Endothelial cell of umbilical vein (primary cell): Measurements from ENCODE around the gene RBKS. TPM values are rescaled to one million over a fixed set of nuclear protein-coding genes. Genes with fewer than 3 reads are reported as not detected.

Source experiments
- BruUV-seq: library from RNA; stranded (reverse); fragments of 400-500 nt; replicated peaks from 2 replicates; lab custom pipeline; 2021; lab: Mats Ljungman, UMichigan
- CTCF ChIA-PET: fragments of 300-600, 350-600 bp; sonication (Branson Sonifier 250); formaldehyde crosslinking; loops from one replicate; lab custom pipeline; 2021; ENCODE audit warnings: antibody characterized with exemption, inconsistent platforms; lab: Charles Lee
- POLR2A ChIA-PET: fragments of 300-600, 350-600 bp; sonication (Branson Sonifier 250); formaldehyde crosslinking; loops from one replicate; lab custom pipeline; 2021; ENCODE audit warnings: antibody characterized with exemption, inconsistent platforms; lab: Charles Lee
- DNase-seq: peaks from one replicate; pipeline ENCODE4 v3.0.0-alpha.2; 2011; ENCODE audit warnings: low read depth, low spot score
- FAIRE-seq: peaks from 2 replicates; lab custom pipeline; 2011; peaks lifted over from hg19 to GRCh38; lab: Jason Lieb, UNC
- H2AFZ ChIP-seq: 2 replicates; pipeline ENCODE4 v1.6.0; 2012; ENCODE audit warnings: low read depth, low read length, control low read depth, inconsistent platforms
- H3K27ac ChIP-seq: 2 replicates; pipeline ENCODE4 v1.5.1; 2011; ENCODE audit warnings: low read depth, mild to moderate bottlenecking, control low read depth, low read length, moderate library complexity; ENCODE audit not compliant: insufficient read depth
- H3K27me3 ChIP-seq, 2 experiments: 2 replicates each; pipeline versions ENCODE4 v1.6.0 to v1.6.1; 2011; ENCODE audit warnings: low read length in 2 of 2, mixed read lengths in 1 of 2; ENCODE audit not compliant: control insufficient read depth in 2 of 2, insufficient read depth in 2 of 2
- H3K36me3 ChIP-seq, 2 experiments: 2 replicates in 1 of 2; 3 replicates in 1 of 2; pipeline ENCODE4 v1.5.1; 2011; ENCODE audit warnings: low read length in 2 of 2, mild to moderate bottlenecking in 1 of 2, moderate library complexity in 1 of 2; ENCODE audit not compliant: control insufficient read depth in 2 of 2, insufficient read depth in 2 of 2; ENCODE audit errors: extremely low read depth in 1 of 2
- H3K4me1 ChIP-seq: 3 replicates; pipeline ENCODE4 v1.5.1; 2011; ENCODE audit warnings: mild to moderate bottlenecking, low read length; ENCODE audit not compliant: control insufficient read depth, insufficient read depth; ENCODE audit errors: extremely low read depth
- H3K4me2 ChIP-seq: 2 replicates; pipeline ENCODE4 v1.6.1; 2011; ENCODE audit warnings: low read length, control low read depth, mixed read lengths; ENCODE audit not compliant: insufficient read depth
- H3K4me3 ChIP-seq, 3 experiments: fragments of 200-600 bp in 1 of 3; sonication (generic), shearing (Covaris generic) in 1 of 3; replicated peaks in 1 of 3; 2 replicates each; pipeline ENCODE4 v1.5.1; 2011 to 2016; ENCODE audit warnings: control low read depth in 3 of 3, low read length in 3 of 3, mild to moderate bottlenecking in 2 of 3, inconsistent platforms in 1 of 3, low read depth in 1 of 3, moderate library complexity in 1 of 3; ENCODE audit not compliant: insufficient read depth in 1 of 3
- H3K79me2 ChIP-seq: 2 replicates; pipeline ENCODE4 v1.6.0; 2012; ENCODE audit warnings: low read length, inconsistent platforms; ENCODE audit not compliant: control insufficient read depth, insufficient read depth
- H3K9ac ChIP-seq: replicated peaks from 2 replicates; pipeline ENCODE3; 2011; ENCODE audit warnings: low read length, control low read depth; ENCODE audit not compliant: insufficient read depth; ENCODE audit errors: extremely low read depth
- H3K9me1 ChIP-seq: replicated peaks from 3 replicates; pipeline ENCODE4 v1.6.0; 2011; ENCODE audit warnings: mild to moderate bottlenecking, low read length; ENCODE audit not compliant: control insufficient read depth, insufficient read depth; ENCODE audit errors: extremely low read depth
- H3K9me3 ChIP-seq: replicated peaks from 2 replicates; pipeline ENCODE4 v1.5.1; 2012; ENCODE audit warnings: low read length, inconsistent platforms; ENCODE audit not compliant: control insufficient read depth, insufficient read depth
- H4K20me1 ChIP-seq: replicated peaks from 2 replicates; pipeline ENCODE3; 2011; ENCODE audit warnings: mild to moderate bottlenecking, low read length; ENCODE audit not compliant: control insufficient read depth, insufficient read depth; ENCODE audit errors: extremely low read depth
- CTCF ChIP-seq, 2 donors: IDR thresholded peaks; 1 replicate in 1 of 2; 2 replicates in 1 of 2; pipeline ENCODE4 v1.5.1; 2011; ENCODE audit warnings: low read length in 2 of 2, mild to moderate bottlenecking in 2 of 2, moderate library complexity in 2 of 2, control low read depth in 1 of 2, inconsistent platforms in 1 of 2, low read depth in 1 of 2; ENCODE audit not compliant: insufficient read depth in 1 of 2; ENCODE audit errors: extremely low read depth in 1 of 2
- EZH2 ChIP-seq: IDR thresholded peaks from 2 replicates; pipeline ENCODE4 v1.6.1; 2012; ENCODE audit warnings: borderline replicate concordance, low read depth, mild to moderate bottlenecking, moderate library complexity, low read length, inconsistent platforms; ENCODE audit not compliant: severe bottlenecking
- FOS ChIP-seq: IDR thresholded peaks from 2 replicates; pipeline ENCODE4 v1.6.1; 2011; ENCODE audit warnings: mild to moderate bottlenecking, low read length, moderate library complexity, borderline replicate concordance; ENCODE audit not compliant: insufficient read depth
- GATA2 ChIP-seq: IDR thresholded peaks from 2 replicates; pipeline ENCODE4 v1.7.0; 2011; ENCODE audit warnings: low read depth, mild to moderate bottlenecking, moderate library complexity, mixed read lengths, low read length; ENCODE audit not compliant: insufficient read length, insufficient read depth
- JUN ChIP-seq: IDR thresholded peaks from 2 replicates; pipeline ENCODE4 v1.6.1; 2011; ENCODE audit warnings: borderline replicate concordance, low read depth; ENCODE audit not compliant: insufficient read length, insufficient read depth
- MAX ChIP-seq: IDR thresholded peaks from 2 replicates; pipeline ENCODE4 v1.6.1; 2011; ENCODE audit not compliant: insufficient read depth, insufficient read length
- MYC ChIP-seq: IDR thresholded peaks from one replicate; pipeline ENCODE4 v1.6.1; 2011; ENCODE audit warnings: mild to moderate bottlenecking, low read depth, low read length
- POLR2A ChIP-seq: IDR thresholded peaks from 2 replicates; pipeline ENCODE4 v1.6.1; 2012; ENCODE audit warnings: low read depth, mild to moderate bottlenecking, control low read depth, low read length
- POLR2AphosphoS5 ChIP-seq: IDR thresholded peaks from 2 replicates; pipeline ENCODE4 v1.6.1; 2012; ENCODE audit warnings: low read depth, mild to moderate bottlenecking, control low read depth, low read length, moderate library complexity; ENCODE audit not compliant: insufficient read depth
- dilution Hi-C: fragments of 300-500 bp; cut with MboI; formaldehyde crosslinking; loops from one replicate; pipeline ENCODE4 v1.15.0; 2019; ENCODE audit warnings: low sequenced_read_pairs; ENCODE audit not compliant: extremely low pct_ligation_motif_present
- intact Hi-C: fragments of 100-400 bp; cut with micrococcal nuclease; formaldehyde crosslinking; loops from one replicate; pipeline ENCODE4 v1.10.0; 2022
- polyA plus RNA-seq, 4 experiments: library from polyadenylated mRNA; depleted of rRNA in 3 of 4; stranded (reverse) in 3 of 4; unstranded in 1 of 4; fragments of >200 nt; gene quantifications; 2 replicates each; pipeline versions ENCODE4 v1.2.1 to v1.2.3, GENCODE V29; 2011 to 2012; ENCODE audit warnings: missing spikeins in 1 of 4
- total RNA-seq: library from RNA; stranded (reverse); gene quantifications from 2 replicates; pipeline ENCODE4 v1.2.3, GENCODE V29; 2021

RBKS gene
- total and polyA plus RNA-seq, 2 donors (not counting 3 experiments of a cell fraction or from before 2014, with no cell fraction given), result 0.64 to 1.8 TPM

- Histone ChIP-seq H2AFZ (no peak overlapping the region), H3K27me3 (no peaks in the 10 kb centered on the region), H3K9me3 (no peaks in the 10 kb centered on the region), H3K4me1 (peaks cover 8% of the 10 kb centered on the region), H3K36me3 (no peaks in the 10 kb centered on the region), H3K79me2 (no peaks in the 10 kb centered on the region), H3K9me1 (no peaks in the 10 kb centered on the region), H4K20me1 (no peaks in the 10 kb centered on the region), H3K9ac (no peak overlapping the region), H3K27ac (no peak overlapping the region), H3K4me2 (no peak overlapping the region), H3K4me3 (no peak overlapping the region)
- BruUV-seq, result no TSS peak
- no peak for DNase-seq
- no peak for FAIRE-seq
- CTCF ChIA-PET, result interaction anchor here (1.0 kb wide), 1 partner anchor 19 kb away, joined by 4 read pairs; no protein-coding TSS in a partner anchor
- POLR2A ChIA-PET, result no interaction called here
- no peak for TF ChIP-seq JUN
- TF ChIP-seq EZH2, result no peak
- no peak for TF ChIP-seq POLR2A
- TF ChIP-seq MYC, result no peak
- no peak for TF ChIP-seq MAX
- no peak for TF ChIP-seq FOS
- TF ChIP-seq CTCF (IDR thresholded peaks at IDR 0.05; ENCODE audit: extremely low read depth in 1 of 2, insufficient read depth in 1 of 2, low read depth in 1 of 2, low read length in 2 of 2), result no peak
- TF ChIP-seq GATA2, result no peak
- no peak for TF ChIP-seq POLR2AphosphoS5
- intact Hi-C loops, result no loop called here
- dilution Hi-C loops, result no loop called here
Observed at GRCh38 chr2:27852691-27853090, 37.5 kb downstream of the RBKS start.
